Fibroblast of skin of right biceps (primary cell): ENCODE results near the gene SCGB2B2.
"Not testable (repeated sequence)": the region's sequence is repeated elsewhere in the genome, so short reads cannot be mapped to it uniquely, and the experiment has no call there.

Experiments
- DNase-seq: peaks from one replicate; pipeline ENCODE4 v3.0.0-alpha.2; 2013

Gene SCGB2B2

GRCh38 chr19:34668077-34668689 is 8.8 kb downstream of the SCGB2B2 start:
- DNase-seq, result not testable (repeated sequence)

GRCh38 chr19:34667349-34668076 is 9.4 kb downstream of the SCGB2B2 start:
- DNase-seq, result no peak

- DNase-seq, result no peak
Observed at GRCh38 chr19:34666958-34667265, 10.0 kb downstream of the SCGB2B2 start.

GRCh38 chr19:34666200-34666957 is 10.6 kb downstream of the SCGB2B2 start:
- DNase-seq, result no peak

GRCh38 chr19:34665275-34665674 is 11.7 kb downstream of the SCGB2B2 start:
- DNase-seq, result not testable (repeated sequence)

GRCh38 chr19:34664870-34665269 is 12.1 kb downstream of the SCGB2B2 start:
- DNase-seq, result no peak

- DNase-seq, result no peak
Observed at GRCh38 chr19:34664168-34664567, 12.8 kb downstream of the SCGB2B2 start.

- DNase-seq, result no peak
Observed at GRCh38 chr19:34662919-34663318, 14.0 kb downstream of the SCGB2B2 start.

GRCh38 chr19:34661357-34661756 is 15.6 kb downstream of the SCGB2B2 start:
- no peak for DNase-seq

- DNase-seq, result no peak
Observed at GRCh38 chr19:34655651-34656050, 21.3 kb downstream of the SCGB2B2 start.

- no peak for DNase-seq
Observed at GRCh38 chr19:34654796-34655195, 22.2 kb downstream of the SCGB2B2 start.

GRCh38 chr19:34651747-34652146 is 25.2 kb downstream of the SCGB2B2 start:
- no peak for DNase-seq

GRCh38 chr19:34649886-34650543 is 26.9 kb downstream of the SCGB2B2 start:
- DNase-seq, result no peak

GRCh38 chr19:34645551-34645950 is 31.4 kb downstream of the SCGB2B2 start:
- no peak for DNase-seq

- DNase-seq, result no peak
Observed at GRCh38 chr19:34644991-34645461, 31.9 kb downstream of the SCGB2B2 start.

GRCh38 chr19:34642241-34642640 is 34.7 kb downstream of the SCGB2B2 start:
- no peak for DNase-seq

- peak; percentile 68 for DNase-seq
Observed at GRCh38 chr19:34639491-34640085, 37.4 kb downstream of the SCGB2B2 start.

GRCh38 chr19:34633802-34634201 is 43.2 kb downstream of the SCGB2B2 start:
- no peak for DNase-seq
